Measurements from ENCODE around the gene MCUR1. TPM values are rescaled to one million over a fixed set of nuclear protein-coding genes. Genes with fewer than 3 reads are reported as not detected.

The MCUR1 gene
- total and polyA plus RNA-seq, 2 of the 13 experiments (the other 11 are each of a cell fraction or from before 2014, with no cell fraction given) = 8.0 to 29.6 TPM

DNA sequence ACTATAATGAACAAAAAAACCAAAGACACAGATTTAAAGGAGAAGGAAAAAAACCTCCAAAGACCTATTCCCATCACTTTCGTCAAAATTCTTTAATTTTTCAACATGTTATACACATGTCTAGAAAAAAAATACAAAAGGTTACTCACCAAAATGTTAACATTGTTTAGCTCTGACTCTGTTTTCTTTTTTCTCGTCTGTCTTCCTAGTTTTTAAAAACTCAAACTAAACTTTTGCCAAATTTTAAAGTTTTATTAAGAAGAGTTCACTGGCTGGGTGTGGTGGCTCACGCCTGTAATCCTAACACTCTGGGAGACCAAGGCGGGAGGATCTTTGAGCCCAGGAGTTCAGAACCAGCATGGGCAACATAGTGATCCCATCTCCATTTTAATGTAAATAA lies 10.8 kb downstream of the MCUR1 start:
- no peak for FAIRE-seq
- CTCF ChIA-PET (ENCODE audit: low intra/inter-chr PET ratio, low total read pairs) = no interaction called here
- in situ Hi-C loops (cut with HindIII; ENCODE audit: extremely low pct_ligation_motif_present, low pct_unique_long_range_greater_than_20kb) = no loop called here
- TF ChIP-seq ZNF205 (CRISPR knock-in tag; IDR thresholded peaks at IDR 0.05) = no peak
- TF ChIP-seq ZNF34 (CRISPR knock-in tag; IDR thresholded peaks at IDR 0.05; ENCODE audit: borderline replicate concordance) = no peak
- TF ChIP-seq SRSF9 (IDR thresholded peaks at IDR 0.05; ENCODE audit: borderline replicate concordance, insufficient read depth, low read depth, low read length, poor library complexity, severe bottlenecking) = no peak
- no peak for TF ChIP-seq ATAD3A (CRISPR knock-in tag; IDR thresholded peaks at IDR 0.05)
- no peak for TF ChIP-seq PPARG (CRISPR knock-in tag; conservative IDR thresholded peaks at IDR 0.05)
- TF ChIP-seq, protein P1, sequence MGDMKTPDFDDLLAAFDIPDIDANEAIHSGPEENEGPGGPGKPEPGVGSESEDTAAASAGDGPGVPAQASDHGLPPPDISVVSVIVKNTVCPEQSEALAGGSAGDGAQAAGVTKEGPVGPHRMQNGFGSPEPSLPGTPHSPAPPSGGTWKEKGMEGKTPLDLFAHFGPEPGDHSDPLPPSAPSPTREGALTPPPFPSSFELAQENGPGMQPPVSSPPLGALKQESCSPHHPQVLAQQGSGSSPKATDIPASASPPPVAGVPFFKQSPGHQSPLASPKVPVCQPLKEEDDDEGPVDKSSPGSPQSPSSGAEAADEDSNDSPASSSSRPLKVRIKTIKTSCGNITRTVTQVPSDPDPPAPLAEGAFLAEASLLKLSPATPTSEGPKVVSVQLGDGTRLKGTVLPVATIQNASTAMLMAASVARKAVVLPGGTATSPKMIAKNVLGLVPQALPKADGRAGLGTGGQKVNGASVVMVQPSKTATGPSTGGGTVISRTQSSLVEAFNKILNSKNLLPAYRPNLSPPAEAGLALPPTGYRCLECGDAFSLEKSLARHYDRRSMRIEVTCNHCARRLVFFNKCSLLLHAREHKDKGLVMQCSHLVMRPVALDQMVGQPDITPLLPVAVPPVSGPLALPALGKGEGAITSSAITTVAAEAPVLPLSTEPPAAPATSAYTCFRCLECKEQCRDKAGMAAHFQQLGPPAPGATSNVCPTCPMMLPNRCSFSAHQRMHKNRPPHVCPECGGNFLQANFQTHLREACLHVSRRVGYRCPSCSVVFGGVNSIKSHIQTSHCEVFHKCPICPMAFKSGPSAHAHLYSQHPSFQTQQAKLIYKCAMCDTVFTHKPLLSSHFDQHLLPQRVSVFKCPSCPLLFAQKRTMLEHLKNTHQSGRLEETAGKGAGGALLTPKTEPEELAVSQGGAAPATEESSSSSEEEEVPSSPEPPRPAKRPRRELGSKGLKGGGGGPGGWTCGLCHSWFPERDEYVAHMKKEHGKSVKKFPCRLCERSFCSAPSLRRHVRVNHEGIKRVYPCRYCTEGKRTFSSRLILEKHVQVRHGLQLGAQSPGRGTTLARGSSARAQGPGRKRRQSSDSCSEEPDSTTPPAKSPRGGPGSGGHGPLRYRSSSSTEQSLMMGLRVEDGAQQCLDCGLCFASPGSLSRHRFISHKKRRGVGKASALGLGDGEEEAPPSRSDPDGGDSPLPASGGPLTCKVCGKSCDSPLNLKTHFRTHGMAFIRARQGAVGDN (CRISPR knock-in tag; IDR thresholded peaks at IDR 0.05) = no peak
- no peak for TF ChIP-seq ZNF557 (CRISPR knock-in tag; IDR thresholded peaks at IDR 0.05)
- TF ChIP-seq, protein P2, sequence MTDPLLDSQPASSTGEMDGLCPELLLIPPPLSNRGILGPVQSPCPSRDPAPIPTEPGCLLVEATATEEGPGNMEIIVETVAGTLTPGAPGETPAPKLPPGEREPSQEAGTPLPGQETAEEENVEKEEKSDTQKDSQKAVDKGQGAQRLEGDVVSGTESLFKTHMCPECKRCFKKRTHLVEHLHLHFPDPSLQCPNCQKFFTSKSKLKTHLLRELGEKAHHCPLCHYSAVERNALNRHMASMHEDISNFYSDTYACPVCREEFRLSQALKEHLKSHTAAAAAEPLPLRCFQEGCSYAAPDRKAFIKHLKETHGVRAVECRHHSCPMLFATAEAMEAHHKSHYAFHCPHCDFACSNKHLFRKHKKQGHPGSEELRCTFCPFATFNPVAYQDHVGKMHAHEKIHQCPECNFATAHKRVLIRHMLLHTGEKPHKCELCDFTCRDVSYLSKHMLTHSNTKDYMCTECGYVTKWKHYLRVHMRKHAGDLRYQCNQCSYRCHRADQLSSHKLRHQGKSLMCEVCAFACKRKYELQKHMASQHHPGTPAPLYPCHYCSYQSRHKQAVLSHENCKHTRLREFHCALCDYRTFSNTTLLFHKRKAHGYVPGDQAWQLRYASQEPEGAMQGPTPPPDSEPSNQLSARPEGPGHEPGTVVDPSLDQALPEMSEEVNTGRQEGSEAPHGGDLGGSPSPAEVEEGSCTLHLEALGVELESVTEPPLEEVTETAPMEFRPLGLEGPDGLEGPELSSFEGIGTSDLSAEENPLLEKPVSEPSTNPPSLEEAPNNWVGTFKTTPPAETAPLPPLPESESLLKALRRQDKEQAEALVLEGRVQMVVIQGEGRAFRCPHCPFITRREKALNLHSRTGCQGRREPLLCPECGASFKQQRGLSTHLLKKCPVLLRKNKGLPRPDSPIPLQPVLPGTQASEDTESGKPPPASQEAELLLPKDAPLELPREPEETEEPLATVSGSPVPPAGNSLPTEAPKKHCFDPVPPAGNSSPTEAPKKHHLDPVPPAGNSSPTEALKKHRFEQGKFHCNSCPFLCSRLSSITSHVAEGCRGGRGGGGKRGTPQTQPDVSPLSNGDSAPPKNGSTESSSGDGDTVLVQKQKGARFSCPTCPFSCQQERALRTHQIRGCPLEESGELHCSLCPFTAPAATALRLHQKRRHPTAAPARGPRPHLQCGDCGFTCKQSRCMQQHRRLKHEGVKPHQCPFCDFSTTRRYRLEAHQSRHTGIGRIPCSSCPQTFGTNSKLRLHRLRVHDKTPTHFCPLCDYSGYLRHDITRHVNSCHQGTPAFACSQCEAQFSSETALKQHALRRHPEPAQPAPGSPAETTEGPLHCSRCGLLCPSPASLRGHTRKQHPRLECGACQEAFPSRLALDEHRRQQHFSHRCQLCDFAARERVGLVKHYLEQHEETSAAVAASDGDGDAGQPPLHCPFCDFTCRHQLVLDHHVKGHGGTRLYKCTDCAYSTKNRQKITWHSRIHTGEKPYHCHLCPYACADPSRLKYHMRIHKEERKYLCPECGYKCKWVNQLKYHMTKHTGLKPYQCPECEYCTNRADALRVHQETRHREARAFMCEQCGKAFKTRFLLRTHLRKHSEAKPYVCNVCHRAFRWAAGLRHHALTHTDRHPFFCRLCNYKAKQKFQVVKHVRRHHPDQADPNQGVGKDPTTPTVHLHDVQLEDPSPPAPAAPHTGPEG (CRISPR knock-in tag; IDR thresholded peaks at IDR 0.05) = no peak
- TF ChIP-seq, protein P3, sequence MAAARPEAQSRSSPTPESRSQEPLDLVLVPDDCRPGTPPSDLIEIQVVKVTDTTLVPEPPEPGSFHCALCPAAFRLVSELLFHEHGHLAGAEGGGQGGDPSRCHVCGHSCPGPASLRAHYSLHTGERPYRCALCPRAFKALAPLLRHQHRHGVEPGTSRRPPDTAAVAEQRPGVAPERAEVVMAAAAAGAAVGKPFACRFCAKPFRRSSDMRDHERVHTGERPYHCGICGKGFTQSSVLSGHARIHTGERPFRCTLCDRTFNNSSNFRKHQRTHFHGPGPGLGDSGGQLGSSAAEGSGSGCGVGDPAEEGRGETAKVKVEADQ (CRISPR knock-in tag; IDR thresholded peaks at IDR 0.05; ENCODE audit: borderline replicate concordance) = no peak
- TF ChIP-seq, protein P4, sequence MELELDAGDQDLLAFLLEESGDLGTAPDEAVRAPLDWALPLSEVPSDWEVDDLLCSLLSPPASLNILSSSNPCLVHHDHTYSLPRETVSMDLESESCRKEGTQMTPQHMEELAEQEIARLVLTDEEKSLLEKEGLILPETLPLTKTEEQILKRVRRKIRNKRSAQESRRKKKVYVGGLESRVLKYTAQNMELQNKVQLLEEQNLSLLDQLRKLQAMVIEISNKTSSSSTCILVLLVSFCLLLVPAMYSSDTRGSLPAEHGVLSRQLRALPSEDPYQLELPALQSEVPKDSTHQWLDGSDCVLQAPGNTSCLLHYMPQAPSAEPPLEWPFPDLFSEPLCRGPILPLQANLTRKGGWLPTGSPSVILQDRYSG (CRISPR knock-in tag; IDR thresholded peaks at IDR 0.05) = no peak
- TF ChIP-seq NR2C2 (CRISPR knock-in tag; IDR thresholded peaks at IDR 0.05; ENCODE audit: borderline replicate concordance) = no peak
- TF ChIP-seq, protein P5, sequence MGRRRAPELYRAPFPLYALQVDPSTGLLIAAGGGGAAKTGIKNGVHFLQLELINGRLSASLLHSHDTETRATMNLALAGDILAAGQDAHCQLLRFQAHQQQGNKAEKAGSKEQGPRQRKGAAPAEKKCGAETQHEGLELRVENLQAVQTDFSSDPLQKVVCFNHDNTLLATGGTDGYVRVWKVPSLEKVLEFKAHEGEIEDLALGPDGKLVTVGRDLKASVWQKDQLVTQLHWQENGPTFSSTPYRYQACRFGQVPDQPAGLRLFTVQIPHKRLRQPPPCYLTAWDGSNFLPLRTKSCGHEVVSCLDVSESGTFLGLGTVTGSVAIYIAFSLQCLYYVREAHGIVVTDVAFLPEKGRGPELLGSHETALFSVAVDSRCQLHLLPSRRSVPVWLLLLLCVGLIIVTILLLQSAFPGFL (CRISPR knock-in tag; IDR thresholded peaks at IDR 0.05) = no peak

More for the DNA sequence above, 10.8 kb downstream of the MCUR1 start:
- Histone ChIP-seq H3K27ac (ENCODE audit: extremely low read length, insufficient read depth, low read length) (no peak overlapping the region), H3K36me3 (replicated peaks in 1 of 2; ENCODE audit: control insufficient read depth in 1 of 2, insufficient read depth in 2 of 2, low read length in 2 of 2) (peaks cover 21 to 61% of the 10 kb centered on the region in 2 experiments), H3K4me3 (replicated peaks in 1 of 3; ENCODE audit: insufficient read depth in 1 of 3, low read depth in 2 of 3, low read length in 3 of 3) (no peak overlapping the region), H3K4me2 (ENCODE audit: low read depth, low read length) (no peak overlapping the region), H4K20me1 (ENCODE audit: insufficient read depth, low read length) (no peaks in the 10 kb centered on the region), H2AFZ (ENCODE audit: low read length) (no peak overlapping the region), H3K79me2 (ENCODE audit: insufficient read depth, low read length) (no peaks in the 10 kb centered on the region), H3K9me3 (ENCODE audit: low read length) (no peaks in the 10 kb centered on the region), H3K27me3 (ENCODE audit: control insufficient read depth in 1 of 2, insufficient read depth in 2 of 2, low read length in 2 of 2) (no peaks in the 10 kb centered on the region), H3K9ac (ENCODE audit: insufficient read depth, low read depth, low read length) (no peak overlapping the region), H3K4me1 (ENCODE audit: insufficient read depth, low read length) (no peaks in the 10 kb centered on the region)
- intact Hi-C loops (cut with micrococcal nuclease; ENCODE audit: unreplicated experiment) = no loop called here
- no TSS peak for BruUV-seq (replicated peaks)
- POLR2A ChIA-PET = no interaction called here
- WGBS (ENCODE audit: low lambda C conversion rate) = 96% methylated on average over 4 of the region's 4 CpGs
- ATAC-seq = no peak
- DNase-seq (ENCODE audit: low spot score) = no peak

All from HepG2 (cell line).